Endothelial cell (in vitro differentiated cells): ENCODE results near the gene CCDC9. TPM values are rescaled to one million over a fixed set of nuclear protein-coding genes. Genes with fewer than 3 reads are reported as not detected.
A peak's percentile ranks its signal among the peaks of the same experiment; 100 is the strongest.

Experiments
- DNase-seq: peaks from one replicate; pipeline ENCODE4 v3.0.0; 2021; ENCODE audit warnings: low spot score
- H3K27ac Mint-ChIP-seq: one replicate; pipeline ENCODE4 v1.8.0; 2021; ENCODE audit warnings: mixed read lengths, inconsistent platforms; ENCODE audit not compliant: unreplicated experiment
- H3K27me3 Mint-ChIP-seq: one replicate; pipeline ENCODE4 v1.8.0; 2021; ENCODE audit warnings: mild to moderate bottlenecking, moderate library complexity, mixed read lengths, inconsistent platforms; ENCODE audit not compliant: unreplicated experiment
- H3K36me3 Mint-ChIP-seq: one replicate; pipeline ENCODE4 v1.8.0; 2021; ENCODE audit warnings: mild to moderate bottlenecking, low read depth, mixed read lengths, inconsistent platforms; ENCODE audit not compliant: unreplicated experiment
- H3K4me1 Mint-ChIP-seq: one replicate; pipeline ENCODE4 v1.8.0; 2021; ENCODE audit warnings: mild to moderate bottlenecking, mixed read lengths, inconsistent platforms; ENCODE audit not compliant: unreplicated experiment
- H3K4me3 Mint-ChIP-seq: one replicate; pipeline ENCODE4 v1.8.0; 2021; ENCODE audit warnings: mild to moderate bottlenecking, mixed read lengths, inconsistent platforms; ENCODE audit not compliant: unreplicated experiment
- H3K9me3 Mint-ChIP-seq: one replicate; pipeline ENCODE4 v1.8.0; 2021; ENCODE audit warnings: mixed read lengths, inconsistent platforms; ENCODE audit not compliant: unreplicated experiment
- CTCF ChIP-seq: fragments of 200-600 bp; sonication (generic); IDR thresholded peaks from one replicate; pipeline ENCODE4 v1.5.0; 2021; ENCODE audit warnings: antibody characterized with exemption; ENCODE audit not compliant: unreplicated experiment
- long read RNA-seq: library from polyadenylated mRNA; unstranded; transcript quantifications from one replicate; pipeline ENCODE4 v2.0.0, GENCODE V29; 2020; ENCODE audit not compliant: unreplicated experiment
- total RNA-seq: library from RNA; stranded (reverse); fragmentation: NEBNext Ultra II Directional; extraction: Animal tissue kit (Norgen Biotek cat#: 25700); gene quantifications from one replicate; pipeline ENCODE4 v1.2.1, GENCODE V29; 2021; ENCODE audit not compliant: unreplicated experiment

Gene CCDC9
- total RNA-seq = 28.0 TPM
- long read RNA-seq = 0 reads

DNA sequence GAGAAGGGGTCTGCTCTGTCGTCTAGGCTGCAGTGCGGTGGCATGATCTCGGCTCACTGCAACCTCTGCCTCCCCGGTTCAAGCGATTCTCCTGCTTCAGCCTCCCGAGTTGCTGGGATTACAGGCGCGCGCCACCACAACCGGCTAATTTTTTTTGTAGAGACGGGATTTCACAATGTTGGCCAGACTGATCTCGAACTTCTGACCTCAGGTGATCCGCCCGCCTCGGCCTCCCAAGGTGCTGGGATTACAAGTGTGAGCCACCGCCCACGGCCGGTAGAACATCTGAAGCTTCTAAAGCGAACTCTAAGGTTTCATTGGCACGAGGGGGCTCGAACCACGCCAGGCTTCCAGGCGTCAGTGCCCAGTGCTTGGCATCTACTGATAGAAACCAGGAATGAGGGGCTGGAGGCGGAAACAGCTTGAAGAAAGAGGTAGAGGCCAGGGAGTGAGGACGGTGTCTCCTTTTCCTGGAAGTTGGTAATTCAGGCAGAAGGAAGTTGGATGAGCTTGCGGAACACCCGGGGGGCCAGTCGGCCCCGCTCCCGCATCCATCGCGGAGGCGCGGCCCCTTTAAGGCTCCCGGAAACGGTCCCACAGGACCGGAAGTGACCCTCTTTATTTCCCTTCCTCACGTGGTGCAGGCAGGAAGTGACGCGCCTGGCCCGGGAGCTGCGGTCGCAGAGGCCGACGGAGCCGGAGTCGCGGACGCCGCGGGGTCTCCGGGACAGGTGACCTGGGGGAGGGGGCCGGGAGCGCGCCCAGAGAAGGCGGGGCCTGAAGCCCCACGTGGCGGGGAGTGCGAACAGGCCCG lies at the start of gene CCDC9:
TSS of gene CCDC9 (plus strand) at position 647 of the 814 bp plus-strand sequence. CDS start 1,876 bp downstream, outside the sequence.
- peak within 1 kb of the TSS; percentile 93 for H3K4me3 Mint-ChIP-seq
- H3K36me3 Mint-ChIP-seq = peaks cover 30% of the 10 kb centered on the region
- H3K27me3 Mint-ChIP-seq = peaks cover 22% of the 10 kb centered on the region
- peak; percentile 95 for DNase-seq
- H3K27ac Mint-ChIP-seq = peak within 1 kb of the TSS; percentile 99
- TF ChIP-seq CTCF = no peak
- no peaks in the 10 kb centered on the region for H3K9me3 Mint-ChIP-seq
- H3K4me1 Mint-ChIP-seq = peaks cover 20% of the 10 kb centered on the region

- peak overlapping the region; percentile 57 for H3K27ac Mint-ChIP-seq
- H3K4me3 Mint-ChIP-seq = peak overlapping the region; percentile 51
- peaks cover 4% of the 10 kb centered on the region for H3K27me3 Mint-ChIP-seq
- peaks cover 41% of the 10 kb centered on the region for H3K36me3 Mint-ChIP-seq
- no peak for TF ChIP-seq CTCF
- no peak for DNase-seq
- peaks cover 8% of the 10 kb centered on the region for H3K4me1 Mint-ChIP-seq
- H3K9me3 Mint-ChIP-seq = no peaks in the 10 kb centered on the region
Observed at GRCh38 chr19:47209319-47210179, 46.8 kb upstream of the CCDC9 start.

DNA sequence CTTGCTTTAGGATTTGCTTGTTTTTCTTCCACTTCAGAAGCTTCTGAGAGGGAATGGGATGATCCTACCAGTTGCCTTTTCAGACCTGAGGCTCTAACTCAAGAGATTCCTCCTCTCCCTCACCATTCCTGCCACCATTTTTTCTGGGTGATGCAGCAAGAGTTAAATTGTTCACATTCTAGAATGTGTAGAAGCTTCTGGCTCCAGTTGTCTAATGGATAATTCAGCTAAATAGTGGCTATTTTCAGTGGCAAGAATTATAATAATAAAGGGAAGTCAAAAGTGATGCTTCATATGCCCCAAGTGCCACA lies 46.2 kb upstream of the CCDC9 start:
- H3K4me1 Mint-ChIP-seq = peaks cover 8% of the 10 kb centered on the region
- no peaks in the 10 kb centered on the region for H3K9me3 Mint-ChIP-seq
- H3K27ac Mint-ChIP-seq = peak overlapping the region; percentile 73
- no peak overlapping the region for H3K4me3 Mint-ChIP-seq
- no peak for TF ChIP-seq CTCF
- H3K36me3 Mint-ChIP-seq = peaks cover 36% of the 10 kb centered on the region
- DNase-seq = no peak
- H3K27me3 Mint-ChIP-seq = peaks cover 4% of the 10 kb centered on the region

- H3K4me3 Mint-ChIP-seq = no peak overlapping the region
Observed at GRCh38 chr19:47210689-47211316, 45.5 kb upstream of the CCDC9 start.

More at GRCh38 chr19:47210689-47211316, 45.5 kb upstream of the CCDC9 start:
- peak; percentile 94 for TF ChIP-seq CTCF
- Mint-ChIP-seq H3K27ac (peak overlapping the region; percentile 73), H3K9me3 (no peaks in the 10 kb centered on the region), H3K36me3 (peaks cover 33% of the 10 kb centered on the region), H3K4me1 (peaks cover 8% of the 10 kb centered on the region), H3K27me3 (peaks cover 4% of the 10 kb centered on the region)
- peak; percentile 80 for DNase-seq
